Esophagus squamous epithelium (tissue), 5 donors: ENCODE results near the gene DNAJB6. TPM values are rescaled to one million over a fixed set of nuclear protein-coding genes. Genes with fewer than 3 reads are reported as not detected.

Experiments
- DNase-seq: peaks from one replicate; lab custom pipeline; 2025; lab: John Stamatoyannopoulos, UW
- H3K27ac ChIP-seq, 4 donors: fragments of 200-600 bp; sonication (generic); one replicate each; pipeline ENCODE4 v1.5.1; 2016 to 2019; ENCODE audit warnings: mild to moderate bottlenecking in 1 of 4
- H3K27me3 ChIP-seq, 4 donors: fragments of 200-600 bp; sonication (generic); 1 replicate in 3 of 4; 2 replicates in 1 of 4; pipeline versions ENCODE4 v1.5.1 to v1.6.0; 2017 to 2021; ENCODE audit warnings: antibody characterized with exemption in 1 of 4
- H3K36me3 ChIP-seq, 3 donors: fragments of 200-600 bp; sonication (generic); one replicate each; pipeline ENCODE4 v1.5.1; 2016 to 2019
- H3K4me1 ChIP-seq, 3 donors: fragments of 200-600 bp; sonication (generic); one replicate each; pipeline ENCODE4 v1.5.1; 2017 to 2019
- H3K4me3 ChIP-seq, 4 donors: fragments of 200-600 bp; sonication (generic); 1 replicate in 3 of 4; 2 replicates in 1 of 4; pipeline ENCODE4 v1.5.1; 2016 to 2019; ENCODE audit warnings: mild to moderate bottlenecking in 2 of 4, moderate library complexity in 1 of 4
- H3K9me3 ChIP-seq, 3 donors: fragments of 200-600 bp; sonication (generic); one replicate each; pipeline ENCODE4 v1.5.1; 2016 to 2019
- POLR2A ChIP-seq, 4 donors: fragments of 450-650 bp; IDR thresholded peaks; one replicate each; pipeline ENCODE4 v1.6.1; 2017; ENCODE audit warnings: antibody characterized with exemption in 4 of 4, mild to moderate bottlenecking in 4 of 4, moderate library complexity in 3 of 4
- whole genome bisulfite sequencing, 2 donors: methylation state at CpG; one replicate each; pipeline ENCODE4 v1.1.5; 2018; 5-methylcytosine and 5-hydroxymethylcytosine counted together
- intact Hi-C: fragments of 100-400 bp; cut with DNase I; formaldehyde crosslinking; loops from one replicate; pipeline ENCODE4 v1.15.0; 2022
- total RNA-seq, 4 donors: library from RNA; depleted of rRNA; stranded (reverse); fragments of >200 nt; gene quantifications; one replicate each; pipeline ENCODE4 v1.1.0, GENCODE V29; 2016
- TF ChIP-seq, protein P1 (sequence below), 6 experiments: fragments of 450-650 bp in 4 of 6; fragments of 200-600 bp in 2 of 6; sonication (generic) in 2 of 6; IDR thresholded peaks; one replicate each; pipeline ENCODE4 v1.5.1; 2016 to 2019; ENCODE audit warnings: antibody characterized with exemption in 6 of 6, mild to moderate bottlenecking in 4 of 6, moderate library complexity in 4 of 6
- donor health status: DM: yes; HTN: yes; CAD: no.

DNAJB6 gene
- total RNA-seq, 4 donors from 2014 or later = 96.5 to 193 (median 160) TPM

DNA sequence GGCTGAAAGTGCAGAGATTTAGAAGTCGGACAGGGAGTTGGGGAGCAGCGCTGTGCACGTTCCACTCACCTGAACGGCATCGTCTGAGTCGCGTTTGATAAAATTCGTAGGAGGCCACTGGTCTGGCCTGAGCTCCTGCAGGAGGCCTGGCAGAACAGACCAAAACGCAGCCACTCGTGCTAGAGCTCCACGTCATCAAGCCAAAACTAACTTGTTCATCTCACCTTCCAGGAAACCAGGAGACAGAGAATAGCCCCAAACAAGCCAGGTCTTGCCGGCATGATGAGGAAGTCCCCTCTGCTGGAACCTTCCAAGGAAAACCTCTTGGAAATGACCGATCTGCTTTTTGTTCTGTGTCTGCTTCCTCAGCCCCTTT lies 43.4 kb upstream of the DNAJB6 start:
- no peak for DNase-seq
- WGBS, 2 donors = 52 to 58% methylated on average over 4 to 9 of the region's 13 CpGs
- Histone ChIP-seq H3K9me3 (no peaks in the 10 kb centered on the region), H3K4me3 (peak overlapping the region in 3 of 4 donors; percentile 32 to 51 (median 35)), H3K36me3 (no peaks in the 10 kb centered on the region), H3K4me1 (peaks cover 19 to 62% (median 22%) of the 10 kb centered on the region in 3 donors), H3K27me3 (peaks cover 0 to 8% (median 0%) of the 10 kb centered on the region in 4 donors), H3K27ac (peak overlapping the region; percentile 77 to 92 (median 89))
- intact Hi-C loops = no loop called here
- TF ChIP-seq, protein P1, sequence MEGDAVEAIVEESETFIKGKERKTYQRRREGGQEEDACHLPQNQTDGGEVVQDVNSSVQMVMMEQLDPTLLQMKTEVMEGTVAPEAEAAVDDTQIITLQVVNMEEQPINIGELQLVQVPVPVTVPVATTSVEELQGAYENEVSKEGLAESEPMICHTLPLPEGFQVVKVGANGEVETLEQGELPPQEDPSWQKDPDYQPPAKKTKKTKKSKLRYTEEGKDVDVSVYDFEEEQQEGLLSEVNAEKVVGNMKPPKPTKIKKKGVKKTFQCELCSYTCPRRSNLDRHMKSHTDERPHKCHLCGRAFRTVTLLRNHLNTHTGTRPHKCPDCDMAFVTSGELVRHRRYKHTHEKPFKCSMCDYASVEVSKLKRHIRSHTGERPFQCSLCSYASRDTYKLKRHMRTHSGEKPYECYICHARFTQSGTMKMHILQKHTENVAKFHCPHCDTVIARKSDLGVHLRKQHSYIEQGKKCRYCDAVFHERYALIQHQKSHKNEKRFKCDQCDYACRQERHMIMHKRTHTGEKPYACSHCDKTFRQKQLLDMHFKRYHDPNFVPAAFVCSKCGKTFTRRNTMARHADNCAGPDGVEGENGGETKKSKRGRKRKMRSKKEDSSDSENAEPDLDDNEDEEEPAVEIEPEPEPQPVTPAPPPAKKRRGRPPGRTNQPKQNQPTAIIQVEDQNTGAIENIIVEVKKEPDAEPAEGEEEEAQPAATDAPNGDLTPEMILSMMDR (IDR thresholded peaks at IDR 0.05) = no peak
- no peak for TF ChIP-seq POLR2A (IDR thresholded peaks at IDR 0.05)

DNA sequence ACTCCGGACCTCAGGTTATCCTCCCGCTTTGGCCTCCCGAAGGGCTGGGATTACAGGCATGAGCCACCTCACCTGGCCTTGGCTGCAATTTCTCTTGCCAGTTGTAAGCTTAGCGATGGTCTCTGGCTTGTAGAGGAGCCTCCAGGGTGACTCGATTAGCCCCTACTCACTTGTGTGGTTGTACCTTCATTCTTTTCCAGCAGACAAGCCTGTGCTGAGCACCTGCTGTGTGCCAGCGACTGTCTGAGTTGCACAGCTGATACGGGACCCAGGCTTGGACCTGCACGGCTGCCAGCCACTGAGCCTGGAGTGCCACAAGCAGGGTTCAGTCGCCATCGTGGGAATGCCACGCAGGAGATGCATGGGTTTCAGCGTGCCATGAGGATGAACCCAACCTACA lies 42.0 kb upstream of the DNAJB6 start:
- H3K27me3 ChIP-seq = peaks cover 0 to 8% (median 0%) of the 10 kb centered on the region in 4 donors
- intact Hi-C loops = no loop called here
- no peaks in the 10 kb centered on the region for H3K36me3 ChIP-seq
- TF ChIP-seq POLR2A (IDR thresholded peaks at IDR 0.05) = no peak
- TF ChIP-seq, protein P1 (IDR thresholded peaks at IDR 0.05) = no peak
- H3K4me3 ChIP-seq = no peak overlapping the region
- no peaks in the 10 kb centered on the region for H3K9me3 ChIP-seq
- H3K27ac ChIP-seq = peak overlapping the region in 1 of 4 donors; percentile 14
- no peak for DNase-seq
- WGBS, 2 donors = 45 to 66% methylated on average over 6 to 11 of the region's 12 CpGs
- peaks cover 13 to 61% (median 16%) of the 10 kb centered on the region in 3 donors for H3K4me1 ChIP-seq

DNA sequence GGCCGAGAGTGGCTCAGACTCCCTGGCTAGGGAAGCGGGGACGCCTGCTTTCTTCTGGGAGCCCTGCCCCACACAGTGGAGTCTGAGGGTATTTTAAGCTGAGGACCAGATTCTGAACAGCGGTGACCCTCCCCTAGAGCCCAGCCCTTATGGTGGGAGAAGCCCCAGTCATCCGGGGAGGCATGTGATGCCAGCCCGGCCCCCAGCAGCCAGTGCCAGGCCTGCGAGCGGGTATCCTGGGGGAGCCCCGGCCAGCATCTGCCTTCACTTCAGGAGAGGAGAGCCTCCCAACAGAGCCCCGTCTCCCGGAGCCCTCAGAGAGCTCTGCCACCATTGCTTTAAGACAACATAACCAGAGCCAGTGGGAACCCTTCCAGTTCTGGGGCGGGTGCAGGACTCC lies 41.5 kb upstream of the DNAJB6 start:
- no peak overlapping the region for H3K4me3 ChIP-seq
- no peak for TF ChIP-seq POLR2A (IDR thresholded peaks at IDR 0.05)
- TF ChIP-seq, protein P1 (IDR thresholded peaks at IDR 0.05) = no peak
- H3K36me3 ChIP-seq = no peaks in the 10 kb centered on the region
- intact Hi-C loops = no loop called here
- H3K4me1 ChIP-seq = peaks cover 11 to 61% (median 11%) of the 10 kb centered on the region in 3 donors
- peak overlapping the region in 1 of 4 donors; percentile 14 for H3K27ac ChIP-seq
- no peaks in the 10 kb centered on the region for H3K9me3 ChIP-seq
- DNase-seq = no peak
- H3K27me3 ChIP-seq = peaks cover 0 to 2% (median 0%) of the 10 kb centered on the region in 4 donors
- 83 to 88% methylated on average over 4 to 5 of the region's 12 CpGs for WGBS, 2 donors

DNA sequence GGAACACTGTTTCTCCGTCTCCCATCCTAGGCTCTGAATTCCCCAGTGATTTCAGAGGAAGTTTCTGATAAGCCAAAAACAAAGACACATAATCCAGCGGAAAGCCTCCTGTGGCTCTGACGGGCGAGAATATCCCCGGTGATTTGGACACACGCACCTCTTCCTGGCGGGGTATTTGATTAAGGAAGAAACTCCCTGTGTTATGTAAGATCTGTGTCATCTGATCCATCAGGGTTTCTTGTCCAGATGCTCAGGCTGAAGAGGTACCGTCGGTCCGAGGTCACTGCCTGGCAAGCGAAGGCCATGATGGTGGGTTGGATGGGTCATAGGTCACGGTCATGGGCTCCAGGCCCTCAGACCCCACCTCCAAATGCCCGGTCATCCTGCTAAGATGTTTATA lies 39.6 kb upstream of the DNAJB6 start:
- no peaks in the 10 kb centered on the region for H3K9me3 ChIP-seq
- no peak for TF ChIP-seq POLR2A (IDR thresholded peaks at IDR 0.05)
- TF ChIP-seq, protein P1 (IDR thresholded peaks at IDR 0.05) = no peak
- intact Hi-C loops = no loop called here
- no peaks in the 10 kb centered on the region for H3K27me3 ChIP-seq
- H3K4me3 ChIP-seq = no peak overlapping the region
- no peaks in the 10 kb centered on the region for H3K36me3 ChIP-seq
- no peak for DNase-seq
- H3K4me1 ChIP-seq = peaks cover 10 to 60% (median 16%) of the 10 kb centered on the region in 3 donors
- 30 to 39% methylated on average over 11 to 13 of the region's 13 CpGs for WGBS, 2 donors
- peak overlapping the region in 2 of 4 donors; percentile 13 for H3K27ac ChIP-seq

DNA sequence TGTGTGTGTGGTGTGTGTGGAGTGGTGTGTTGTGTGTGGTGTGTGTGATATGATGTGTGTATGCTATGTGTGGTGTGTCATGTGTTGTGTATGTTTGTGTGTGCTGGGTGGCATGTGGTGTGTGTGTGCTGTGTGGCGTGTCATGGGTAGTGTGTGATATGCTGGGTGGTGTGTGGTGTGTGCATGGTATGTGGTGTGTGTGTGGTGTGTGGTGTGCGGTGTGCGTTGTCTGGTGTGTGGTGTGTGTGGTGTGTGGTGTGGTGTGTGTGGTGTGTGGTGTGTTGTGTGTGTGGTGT lies 37.5 kb upstream of the DNAJB6 start:
- Histone ChIP-seq H3K36me3 (no peaks in the 10 kb centered on the region), H3K27ac (peak overlapping the region in 3 of 4 donors; percentile 73 to 85 (median 81)), H3K4me3 (no peak overlapping the region), H3K9me3 (no peaks in the 10 kb centered on the region), H3K27me3 (no peaks in the 10 kb centered on the region), H3K4me1 (peaks cover 7 to 51% (median 14%) of the 10 kb centered on the region in 3 donors)
- intact Hi-C loops = no loop called here
- 86 to 93% methylated on average over 3 of the region's 3 CpGs for WGBS, 2 donors
- no peak for DNase-seq
- no peak for TF ChIP-seq POLR2A (IDR thresholded peaks at IDR 0.05)
- TF ChIP-seq, protein P1 (IDR thresholded peaks at IDR 0.05) = no peak
